Forelimb muscle (tissue), 1 donor: Measurements from ENCODE around the gene PROZ. TPM values are rescaled to one million over a fixed set of nuclear protein-coding genes. Genes with fewer than 3 reads are reported as not detected.

Experiments used
- DNase-seq: peaks from one replicate; pipeline ENCODE4 v3.0.0-alpha.2; 2013; ENCODE audit warnings: low read depth
- polyA plus RNA-seq: library from polyadenylated mRNA; unstranded; fragments of 120-200 nt; gene quantifications from one replicate; pipeline ENCODE4 v1.2.1, GENCODE V29; 2013; ENCODE audit not compliant: insufficient read length

PROZ gene
- polyA plus RNA-seq, 1 donor = not detected

- DNase-seq = no peak
Measured at GRCh38 chr13:113178896-113179167, 20.4 kb downstream of the PROZ start.

GRCh38 chr13:113179374-113180230, 21.2 kb downstream of the PROZ start:
- DNase-seq = no peak

GRCh38 chr13:113182046-113182445, 23.6 kb downstream of the PROZ start:
- DNase-seq = no peak

GRCh38 chr13:113183450-113184129, 25.1 kb downstream of the PROZ start:
- DNase-seq = no peak

DNA sequence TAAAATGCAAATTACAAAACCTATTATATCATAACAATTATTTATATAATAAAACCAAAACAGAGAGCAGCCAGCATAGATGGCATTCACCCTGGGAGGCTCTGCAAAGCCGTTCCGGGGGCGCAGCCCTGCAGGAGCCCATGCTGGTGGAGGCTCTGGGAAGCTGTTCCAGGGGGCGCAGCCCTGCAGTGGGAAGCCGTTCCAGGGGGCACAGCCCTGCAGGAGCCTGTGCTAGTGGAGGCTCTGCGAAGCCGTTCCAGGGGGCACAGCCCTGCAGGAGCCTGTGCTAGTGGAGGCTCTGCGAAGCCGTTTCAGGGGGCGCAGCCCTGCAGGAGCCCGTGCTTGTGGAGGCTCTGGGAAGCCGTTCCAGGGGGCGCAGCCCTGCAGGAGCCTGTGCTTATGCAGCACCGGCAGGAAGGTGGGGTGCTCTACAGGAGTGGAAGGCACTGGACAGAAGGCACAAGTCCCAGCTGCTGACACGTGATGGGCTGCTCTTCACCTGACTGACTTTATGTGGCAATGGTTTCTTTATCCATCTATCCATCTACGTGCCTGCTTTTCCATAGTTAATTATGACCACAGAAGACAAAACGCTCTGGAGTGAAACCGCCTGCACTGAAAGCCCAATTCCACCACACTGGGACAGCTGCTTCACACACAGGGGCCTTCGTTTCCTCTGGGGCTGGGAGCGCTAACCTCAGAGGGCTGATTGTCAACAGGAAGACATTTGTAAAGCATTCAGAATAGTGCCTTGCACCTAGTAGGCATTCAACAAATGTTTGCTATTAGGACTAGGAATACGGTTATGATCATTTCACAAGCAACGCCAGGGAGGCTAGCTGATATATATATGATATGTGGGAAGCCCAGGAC, 26.4 kb downstream of the PROZ start:
- no peak for DNase-seq

GRCh38 chr13:113186061-113186900, 27.8 kb downstream of the PROZ start:
- DNase-seq = no peak

DNA sequence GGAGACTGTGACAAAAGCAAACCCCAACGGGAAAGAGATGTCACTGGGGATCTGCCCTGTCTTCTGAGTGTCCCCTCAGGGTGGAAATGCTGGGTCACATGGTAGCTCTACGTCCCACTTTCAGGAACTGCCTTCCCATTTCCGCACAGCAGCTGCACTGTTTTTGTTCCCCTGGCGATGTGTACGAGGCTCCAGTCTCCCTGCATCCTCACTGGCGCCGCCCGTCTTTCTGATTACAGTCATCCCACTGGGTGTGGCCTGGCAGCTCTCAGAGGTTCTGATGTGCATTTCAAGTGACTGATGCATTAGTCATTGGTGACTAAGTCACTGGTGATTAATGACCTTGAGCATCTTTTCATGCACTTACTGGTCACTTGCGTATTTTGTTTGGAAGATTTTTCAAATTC, 28.8 kb downstream of the PROZ start:
- DNase-seq = no peak

GRCh38 chr13:113187883-113188665, 29.6 kb downstream of the PROZ start:
- no peak for DNase-seq

- DNase-seq = no peak
Measured at GRCh38 chr13:113190181-113190580, 31.7 kb downstream of the PROZ start.

GRCh38 chr13:113192279-113192678, 33.8 kb downstream of the PROZ start:
- DNase-seq = no peak

DNA sequence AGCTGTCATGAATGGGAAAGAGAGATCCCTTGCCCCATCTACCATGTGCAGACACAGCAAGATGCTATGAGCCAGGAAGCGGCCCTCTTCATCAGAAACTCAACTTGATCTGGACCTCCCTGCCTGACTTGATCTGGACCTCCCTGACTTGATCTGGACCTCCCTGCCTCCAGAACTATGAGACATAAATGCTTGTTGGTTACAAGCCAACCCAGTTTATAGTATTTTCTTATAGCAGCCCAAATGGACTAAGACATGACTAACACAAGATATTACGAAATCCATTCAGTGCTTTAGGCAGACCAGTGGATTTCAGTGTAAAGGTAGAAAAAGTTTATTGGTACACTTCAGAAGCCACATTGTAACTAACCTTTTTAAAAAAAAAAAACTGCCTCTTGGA, 34.5 kb downstream of the PROZ start:
- no peak for DNase-seq

DNA sequence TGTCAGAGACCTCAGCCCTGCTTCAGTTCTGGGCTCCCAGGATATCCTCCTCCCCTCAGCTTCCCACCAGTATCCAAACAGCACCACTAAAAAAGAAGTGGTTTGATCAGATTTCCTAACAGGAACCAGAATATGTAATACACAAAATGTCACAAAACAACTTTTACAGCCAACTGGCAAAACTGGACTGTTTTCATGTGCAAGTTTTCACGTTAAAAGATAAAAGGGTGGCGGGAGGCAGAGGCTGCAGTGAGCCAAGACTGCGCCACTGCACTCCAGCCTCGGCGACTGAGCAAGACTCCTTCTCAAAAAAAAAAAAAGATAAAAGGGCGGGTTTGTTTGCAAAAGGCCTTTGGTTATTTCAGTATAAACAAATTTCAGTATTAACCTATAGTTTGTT, 36.9 kb downstream of the PROZ start:
- DNase-seq = no peak

GRCh38 chr13:113196970-113197737, 38.7 kb downstream of the PROZ start:
- DNase-seq = no peak

DNA sequence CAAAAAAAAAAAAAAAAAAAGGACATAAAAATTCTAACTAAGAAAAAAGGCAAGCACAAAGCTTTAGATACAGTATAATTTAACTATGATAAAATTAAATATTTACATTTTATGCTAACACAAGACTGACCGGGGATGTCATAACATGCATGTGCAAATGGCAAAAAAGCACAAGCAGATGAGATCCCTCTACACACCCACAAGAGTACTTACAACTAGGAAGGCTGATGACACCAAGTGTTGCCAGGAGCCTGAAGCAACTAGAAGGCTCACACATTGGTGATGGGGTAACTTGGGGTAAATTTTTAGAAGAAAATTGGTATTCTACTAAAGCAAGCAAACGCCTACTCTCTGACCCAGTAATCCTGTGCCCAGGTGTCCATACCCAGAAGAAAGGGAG, 43.4 kb downstream of the PROZ start:
- no peak for DNase-seq

DNA sequence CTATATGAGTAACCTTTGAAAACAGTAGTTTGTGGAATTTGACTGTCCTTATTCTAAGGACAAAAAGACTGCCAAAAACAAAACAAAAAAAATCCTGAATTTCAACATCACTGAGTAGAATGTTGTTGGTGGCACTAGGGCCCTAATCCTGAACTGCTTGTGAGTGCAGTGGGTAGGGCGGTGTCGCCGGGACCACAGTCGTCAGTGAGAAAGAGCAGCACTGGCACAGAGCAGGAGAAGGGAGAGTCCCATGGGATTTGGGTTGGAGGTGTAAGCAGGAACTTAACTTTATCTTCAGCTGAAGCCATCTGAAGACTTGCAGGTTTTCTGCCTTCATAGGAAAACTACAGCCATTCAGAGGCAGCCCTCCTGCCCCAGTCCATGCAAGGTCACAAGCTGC, 44.5 kb downstream of the PROZ start:
- DNase-seq = no peak

DNA sequence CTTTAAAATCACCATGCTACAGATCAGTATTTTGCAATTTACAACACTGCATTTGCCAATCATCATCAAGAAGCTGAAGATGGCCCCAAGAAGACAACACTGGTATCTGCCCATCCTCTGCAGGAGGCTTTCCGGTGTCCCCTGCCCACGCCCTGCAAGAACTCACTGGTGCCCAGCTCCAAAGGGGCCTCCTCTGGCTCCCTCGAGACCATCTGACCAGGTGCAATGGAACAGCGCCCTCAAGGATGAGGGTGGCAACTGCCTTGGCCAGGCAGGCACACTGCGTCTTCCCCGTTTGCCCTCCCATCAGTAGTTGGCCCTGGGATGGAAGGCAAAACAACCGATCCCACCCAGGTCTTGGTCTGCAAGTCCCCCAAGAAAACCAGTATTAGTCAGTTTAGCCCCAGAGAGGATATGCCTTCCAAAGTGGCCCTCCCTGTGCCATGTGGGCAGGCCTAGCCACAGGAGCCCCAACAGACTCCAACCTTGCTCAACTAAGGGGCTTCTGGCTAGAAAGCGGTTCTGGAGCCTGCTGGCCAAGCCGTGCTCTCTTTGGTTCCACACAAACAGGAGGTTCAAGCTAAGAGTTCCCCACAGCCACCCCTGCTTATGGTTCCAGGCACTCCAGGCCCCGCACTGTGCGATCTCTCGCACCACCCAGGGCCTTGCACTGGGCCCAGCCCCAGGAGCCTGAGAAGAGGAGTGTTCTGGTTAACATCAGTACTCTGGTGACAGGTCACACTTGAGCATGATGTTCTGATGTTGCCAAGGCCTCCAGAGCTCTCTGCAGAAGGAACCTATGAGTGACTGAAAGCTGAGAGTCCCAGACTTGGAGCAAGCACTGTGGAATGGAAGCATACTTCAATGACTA, 45.3 kb downstream of the PROZ start:
- DNase-seq = no peak

GRCh38 chr13:113204378-113204734, 45.9 kb downstream of the PROZ start:
- DNase-seq = no peak

- no peak for DNase-seq
Measured at GRCh38 chr13:113205428-113205931, 47.0 kb downstream of the PROZ start.

GRCh38 chr13:113207460-113207859, 49.0 kb downstream of the PROZ start:
- DNase-seq = no peak
